Activated CD4-positive, alpha-beta T cell treated with anti-CD3 and anti-CD28 coated beads, Interleukin-2, amount 50 U/mL, for 1 hour (primary cell): ENCODE measurements around the gene BOD1L1.

Experiments used
- DNase-seq: peaks from one replicate; pipeline ENCODE4 v3.0.0-alpha.2; 2020

The BOD1L1 gene

DNA sequence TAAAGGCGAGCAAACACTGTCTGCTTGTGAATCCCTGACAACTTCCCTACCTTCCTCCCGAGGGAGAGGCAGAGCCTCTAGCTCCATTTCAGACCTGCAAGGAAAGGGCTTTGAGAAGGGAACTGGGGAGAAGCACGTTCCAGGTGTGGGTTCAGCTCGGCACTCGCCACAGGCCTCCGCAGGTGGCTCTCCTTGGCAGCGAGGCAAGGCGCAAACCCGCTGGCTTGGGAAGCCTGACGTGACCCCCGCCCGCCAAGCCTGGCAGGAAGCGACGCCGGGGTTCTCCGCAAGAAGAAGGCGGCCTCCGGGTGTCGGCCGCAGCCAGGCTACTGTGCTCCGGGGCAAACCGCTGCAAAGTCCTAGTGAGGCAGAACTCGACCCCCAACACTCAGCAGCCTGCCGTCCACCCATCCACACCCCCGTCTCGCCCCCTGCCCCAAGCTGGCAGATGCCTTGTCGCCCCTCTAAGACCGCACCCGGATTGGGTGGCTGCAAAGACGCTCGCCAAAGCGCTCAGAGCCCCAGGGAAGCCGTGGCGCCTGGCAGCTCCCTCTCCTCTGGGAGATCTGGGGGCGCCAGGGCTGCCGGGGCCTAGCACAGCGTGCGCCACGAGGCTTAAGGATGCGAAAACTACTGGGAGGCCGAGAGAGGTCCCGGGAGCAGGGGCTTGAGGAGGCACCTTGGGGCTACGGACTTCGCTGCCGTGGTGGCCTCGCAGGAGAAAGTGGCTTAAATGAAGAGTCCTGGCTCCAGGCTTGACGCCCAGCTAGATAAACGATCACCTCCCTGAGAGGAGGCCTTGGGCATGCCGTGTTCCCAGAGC is 105.0 kb downstream of the BOD1L1 start:
- DNase-seq = no peak

DNA sequence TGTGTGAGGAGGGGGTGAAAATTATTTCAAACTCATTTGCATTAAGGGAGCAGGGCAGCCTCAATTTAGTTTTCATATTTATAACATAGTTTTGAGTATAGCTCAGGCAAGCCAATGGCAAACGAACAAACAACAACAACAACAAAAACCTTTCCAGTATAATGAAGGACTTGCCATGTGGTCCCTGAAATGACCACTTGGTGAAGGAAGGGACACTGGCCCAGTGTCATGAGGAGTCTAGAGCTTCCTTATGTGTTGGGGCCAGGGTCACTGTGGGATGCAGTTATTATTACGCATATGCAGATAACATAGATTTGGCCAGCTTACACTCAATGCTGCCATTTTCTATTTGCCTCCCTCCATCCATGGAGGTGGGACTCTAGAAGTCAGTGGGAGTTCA is 106.5 kb downstream of the BOD1L1 start:
- no peak for DNase-seq
